DMS53 (cell line): ENCODE measurements around the gene COL8A1.
"Not testable (repeated sequence)": the region's sequence is repeated elsewhere in the genome, so short reads cannot be mapped to it uniquely, and the experiment has no call there.

Source experiments
- DNase-seq: peaks from one replicate; lab custom pipeline; 2025; lab: John Stamatoyannopoulos, UW

COL8A1 gene

DNA sequence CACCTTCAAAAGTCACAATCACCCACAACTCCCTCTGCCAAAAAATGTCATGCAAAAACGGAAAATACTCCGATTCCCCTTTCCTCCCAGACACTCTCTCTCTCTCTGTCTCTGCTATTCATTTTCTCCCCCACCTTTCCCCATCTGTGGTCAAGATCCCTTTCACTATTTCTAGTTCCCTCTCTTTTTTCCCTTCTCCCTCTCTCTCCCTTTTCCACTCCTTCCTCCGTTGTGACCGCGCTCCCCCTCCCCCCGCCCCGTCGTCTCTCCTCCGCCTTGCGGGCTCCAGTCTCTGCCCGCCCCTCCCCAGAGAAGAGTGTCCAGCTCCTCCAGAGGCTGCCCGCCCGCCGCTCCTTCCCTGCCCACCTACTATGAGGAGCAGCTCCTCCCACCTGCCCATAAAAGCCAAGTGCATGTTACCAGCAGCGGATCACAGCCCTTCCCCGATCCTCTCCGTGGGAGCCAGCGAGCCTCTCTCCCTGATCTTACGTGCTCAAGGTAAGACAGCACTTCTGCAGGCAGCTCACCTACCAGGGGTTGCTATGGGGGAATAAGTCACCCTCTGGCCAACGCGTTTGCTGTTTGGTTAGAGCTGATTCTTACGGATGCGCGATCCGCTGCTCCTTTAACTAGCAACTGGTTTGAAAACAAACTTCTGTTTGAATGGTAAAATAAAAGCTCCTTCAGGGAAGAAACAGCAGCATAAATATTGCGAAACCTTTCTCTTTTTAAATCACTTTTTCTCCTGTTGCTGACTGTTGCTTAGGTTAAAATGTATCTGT is at the start of gene COL8A1:
COL8A1 (plus strand) TSS at position 428 of the 782 bp plus-strand sequence. CDS start 152,089 bp downstream, outside the sequence.
- DNase-seq = peak; percentile 55

DNA sequence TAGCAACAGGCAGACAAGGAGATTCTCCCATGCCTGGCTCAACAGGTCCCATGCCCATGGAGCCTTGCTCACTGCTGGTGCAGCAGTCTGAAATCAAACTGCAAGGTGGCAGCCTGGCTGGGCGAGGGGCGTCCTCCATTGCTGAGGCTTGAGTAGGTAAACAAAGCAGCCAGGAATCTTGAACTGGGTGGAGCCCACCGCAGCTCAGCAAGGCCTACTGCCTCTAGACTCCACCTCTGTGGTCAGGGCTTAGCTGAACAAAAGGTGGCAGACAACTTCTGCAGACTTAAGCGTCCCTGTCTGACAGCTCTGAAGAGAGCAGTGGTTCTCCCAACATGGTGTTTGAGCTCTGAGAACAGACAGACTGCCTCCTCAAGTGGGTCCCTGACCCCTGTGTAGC is 49.2 kb upstream of the COL8A1 start:
- DNase-seq = not testable (repeated sequence)

DNA sequence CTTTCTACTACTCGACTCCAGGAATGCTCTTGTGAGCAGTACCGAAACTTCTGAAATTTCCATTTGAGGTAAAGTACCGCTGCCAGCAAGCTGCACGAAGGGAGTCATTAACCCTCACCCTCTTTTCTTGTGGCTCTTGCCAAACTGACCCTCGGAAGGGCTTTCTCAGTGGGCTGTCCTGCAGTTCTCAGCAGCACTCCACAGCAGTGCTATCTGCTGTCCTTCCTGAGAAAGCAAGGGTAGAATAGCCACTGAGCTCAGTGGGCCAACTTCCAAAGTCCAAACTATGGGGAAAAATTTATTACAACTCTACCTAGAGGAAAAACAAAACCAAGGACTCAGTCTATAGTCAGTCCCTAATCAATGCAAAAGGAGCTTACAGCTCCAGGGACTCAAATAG is 38.5 kb upstream of the COL8A1 start:
- no peak for DNase-seq

DNA sequence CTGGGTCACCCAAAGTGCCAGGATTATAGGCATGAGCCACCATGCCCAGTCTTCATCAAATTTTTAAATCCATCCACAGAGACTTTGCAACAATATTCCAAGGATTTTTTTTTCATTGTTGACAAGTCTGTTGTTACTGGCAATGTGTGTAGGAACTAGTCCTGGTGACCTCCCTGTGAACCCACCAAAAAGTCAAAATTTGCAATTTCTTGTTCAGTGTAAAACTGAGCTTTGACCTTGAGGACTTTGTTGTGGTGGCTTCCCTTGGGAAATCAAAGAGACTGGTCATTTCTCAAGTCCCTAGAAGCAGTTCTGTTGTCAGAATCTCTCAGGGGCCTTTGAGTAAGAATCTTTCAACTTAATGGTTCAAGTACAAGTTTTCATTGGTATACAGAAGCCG is 36.9 kb upstream of the COL8A1 start:
- no peak for DNase-seq

DNA sequence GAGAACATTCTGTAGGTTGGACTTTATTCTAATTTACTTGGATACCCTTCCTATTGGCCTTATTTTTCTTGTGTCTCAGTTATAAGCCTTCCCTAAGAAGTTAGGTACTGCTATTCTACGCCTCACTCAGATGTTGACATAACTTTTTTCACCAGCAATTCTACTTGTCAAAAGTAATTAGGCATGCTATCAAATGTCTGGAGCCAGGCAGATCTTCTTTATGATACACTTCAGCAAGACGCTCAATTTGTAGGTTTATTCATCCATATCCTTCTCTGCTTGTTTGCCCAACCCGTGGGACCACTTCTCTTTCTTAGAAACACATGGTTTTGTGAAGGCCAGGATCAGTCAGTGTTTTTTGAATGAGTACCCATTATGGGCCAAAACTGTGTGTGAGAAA is 36.2 kb upstream of the COL8A1 start:
- DNase-seq = no peak

DNA sequence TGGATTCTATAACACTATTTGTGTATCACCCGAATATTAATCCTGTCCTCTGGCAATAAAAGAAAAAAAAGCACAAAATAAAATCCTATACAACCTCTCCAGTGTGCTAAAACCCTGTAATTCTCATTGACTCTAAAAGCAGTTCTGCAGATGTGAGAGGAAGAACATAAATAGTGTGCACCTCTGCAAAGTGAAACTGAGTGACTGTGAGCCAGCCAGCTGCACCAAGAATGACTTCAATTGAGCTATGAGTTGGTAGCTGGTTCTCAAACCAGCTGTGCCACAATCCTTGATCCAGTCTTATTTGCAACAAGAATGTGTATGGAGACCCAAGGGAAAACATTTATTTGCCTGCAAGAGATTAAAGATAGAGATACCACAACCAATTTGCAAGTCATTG is 31.2 kb upstream of the COL8A1 start:
- no peak for DNase-seq

DNA sequence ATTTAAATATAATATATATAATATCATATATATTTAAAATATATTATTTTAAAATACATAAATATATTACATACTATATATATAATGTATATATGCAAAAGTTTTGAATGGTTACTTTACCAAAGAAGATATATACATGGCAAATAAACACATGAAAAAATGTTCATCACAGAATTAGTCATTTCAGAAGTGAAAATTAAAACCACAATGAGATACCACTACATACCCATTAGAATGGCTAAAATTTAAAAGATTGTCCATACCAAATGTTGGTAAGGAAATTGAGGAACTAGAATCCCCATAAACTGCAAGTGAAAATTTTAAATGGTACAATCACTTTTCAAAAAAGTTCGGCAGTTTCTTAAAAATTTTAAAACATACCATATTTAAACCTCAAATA is 23.6 kb upstream of the COL8A1 start:
- no peak for DNase-seq

DNA sequence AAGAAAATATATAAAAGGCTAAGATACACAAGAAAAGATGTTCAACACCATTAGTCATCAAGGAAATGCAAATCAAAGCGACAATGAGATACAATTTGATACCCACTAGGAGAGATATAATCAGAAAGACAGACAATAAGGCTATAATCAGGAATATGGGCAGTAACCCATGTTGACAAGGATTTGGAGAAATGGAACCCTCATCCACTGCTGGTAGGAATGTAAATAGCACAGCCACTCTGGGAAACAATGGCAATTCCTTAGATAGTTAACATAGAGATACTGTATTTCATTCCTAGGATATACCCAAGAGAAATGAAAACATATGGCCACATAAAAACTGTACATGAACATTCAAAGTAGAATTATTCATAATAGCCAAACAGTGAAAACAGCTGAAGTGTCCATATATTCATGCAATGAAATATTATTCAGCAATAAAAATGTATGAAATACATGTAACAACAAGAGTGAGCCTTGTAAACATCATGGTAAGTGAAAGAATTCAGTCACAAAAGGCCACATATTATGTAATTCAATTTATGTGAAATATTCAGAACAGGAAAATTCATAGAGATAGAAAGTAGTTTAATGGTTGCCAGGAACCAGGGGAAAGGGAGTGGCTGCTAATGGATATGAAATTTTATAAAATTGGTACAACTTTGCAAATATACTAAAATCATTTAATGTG is 18.2 kb upstream of the COL8A1 start:
- no peak for DNase-seq

DNA sequence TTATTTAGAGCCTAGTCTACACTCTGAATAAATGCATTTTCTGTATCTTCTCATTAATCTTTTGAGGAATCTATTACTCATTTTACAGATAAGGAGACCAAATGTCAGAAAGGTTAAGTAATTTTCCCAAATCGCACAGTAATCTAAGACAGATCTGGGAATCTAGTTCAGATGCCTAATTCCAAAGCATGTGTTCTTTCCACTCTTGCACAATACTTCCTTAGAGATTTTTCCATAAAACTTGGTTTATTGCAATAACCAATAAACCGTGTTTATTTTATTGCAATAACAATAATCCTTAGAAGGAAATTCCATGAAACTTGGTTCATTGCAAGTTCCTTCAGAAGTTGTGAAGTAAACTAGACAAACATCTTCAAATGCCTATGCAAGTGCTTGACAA is 17.4 kb upstream of the COL8A1 start:
- DNase-seq = no peak

DNA sequence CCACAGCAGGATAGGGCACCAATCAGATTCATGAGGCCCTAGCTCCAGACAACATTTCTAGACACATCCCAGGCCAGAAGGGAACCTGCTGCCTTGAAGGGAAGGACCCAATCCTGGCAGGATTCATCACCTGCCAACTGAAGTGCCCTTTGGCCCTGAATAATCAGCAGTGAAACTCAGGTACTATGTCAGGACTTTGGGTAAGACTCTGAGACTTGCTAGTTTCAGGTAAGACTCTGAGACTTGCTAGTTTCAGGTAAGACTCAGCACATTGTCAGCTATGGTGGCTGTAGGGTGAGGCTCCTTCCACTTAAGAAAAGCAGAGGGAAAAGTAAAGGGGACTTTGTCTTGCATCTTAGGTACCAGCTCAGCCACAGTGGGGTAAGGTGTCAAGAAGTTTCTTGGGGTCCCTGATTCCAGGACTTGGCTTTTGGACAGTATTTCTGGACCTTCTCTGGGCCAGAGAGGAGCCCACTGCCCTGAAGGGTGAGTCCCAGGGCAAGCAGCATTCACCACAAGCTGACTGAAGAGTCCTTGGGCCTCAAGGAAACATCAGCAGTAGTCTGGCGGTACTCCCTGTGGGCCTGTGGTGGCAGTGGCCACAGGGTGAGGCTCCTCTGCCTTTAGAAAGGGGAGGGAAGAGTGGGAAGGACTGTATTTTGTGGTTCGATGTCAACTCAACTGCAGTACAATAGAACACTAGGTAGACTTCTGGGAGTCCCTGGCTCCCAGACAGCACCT is 13.7 kb upstream of the COL8A1 start:
- DNase-seq = no peak

DNA sequence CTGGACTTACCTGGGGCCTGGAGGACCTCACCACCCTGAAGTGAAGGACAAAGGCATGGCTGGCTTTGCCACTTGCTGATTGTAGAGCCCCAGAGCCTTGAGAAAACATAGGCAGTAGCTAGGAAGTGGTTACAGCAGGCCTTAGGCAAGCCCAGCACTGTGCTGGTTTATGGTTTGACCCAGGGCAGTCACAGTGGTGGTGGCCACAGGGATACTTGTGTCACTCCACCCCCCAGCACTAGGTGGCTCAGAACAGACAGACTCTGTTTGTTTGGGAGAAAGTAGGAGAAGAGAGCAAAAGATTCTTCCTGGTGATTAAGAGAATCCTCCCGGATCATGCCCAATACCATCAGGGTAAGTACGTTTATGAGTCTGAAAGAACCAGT is 13.2 kb upstream of the COL8A1 start:
- DNase-seq = no peak

DNA sequence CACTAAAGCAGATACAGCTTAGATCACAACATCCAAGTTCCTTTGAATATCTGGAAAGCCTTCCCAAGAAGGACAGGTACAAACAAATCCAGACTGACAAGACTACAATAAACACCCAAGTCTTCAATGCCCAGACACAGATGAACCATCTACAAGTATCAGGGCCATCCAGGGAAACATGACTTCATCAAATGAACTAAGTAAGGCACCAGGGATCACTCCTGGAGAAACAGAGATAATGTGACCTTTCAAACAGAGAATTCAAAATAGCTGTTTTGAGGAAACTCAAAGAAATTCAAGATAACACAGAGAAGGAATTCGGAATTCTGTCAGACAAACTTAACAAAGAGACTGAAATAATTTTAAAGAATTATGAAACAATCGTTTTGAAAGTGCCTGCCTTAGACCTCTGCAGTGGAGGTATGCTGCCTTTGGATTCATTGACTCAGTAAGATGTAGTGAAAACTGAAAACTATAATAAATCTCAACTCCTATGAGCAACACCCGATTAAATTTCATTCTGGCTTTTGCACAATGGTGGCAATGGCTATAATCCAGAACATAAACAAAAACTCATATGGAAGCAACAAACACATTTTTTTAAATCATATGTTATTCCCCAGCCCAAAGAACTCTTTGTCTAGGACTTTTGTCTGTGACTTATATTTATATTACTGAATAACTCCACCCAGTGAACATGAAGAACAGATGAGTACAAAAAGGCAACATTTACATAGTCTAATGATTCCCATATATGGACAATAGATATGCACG is 12.6 kb upstream of the COL8A1 start:
- no peak for DNase-seq

DNA sequence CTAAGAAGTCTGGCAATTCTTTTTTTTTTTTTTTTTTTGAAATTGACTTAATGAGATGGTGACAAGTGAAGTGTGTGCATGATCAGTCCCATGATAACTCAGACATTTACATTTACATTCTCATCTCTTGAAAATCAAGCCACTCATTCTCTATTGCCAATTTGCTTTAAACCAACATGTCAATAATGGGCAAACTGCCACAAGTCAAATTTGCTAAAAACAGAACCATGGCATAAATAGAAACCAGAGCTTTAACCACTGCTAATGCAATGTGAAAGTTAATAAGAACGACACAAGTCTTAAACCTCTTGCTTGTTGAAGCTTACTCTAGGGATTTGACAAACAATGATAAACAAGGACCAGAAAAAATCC is 12.0 kb upstream of the COL8A1 start:
- DNase-seq = peak; percentile 15

DNA sequence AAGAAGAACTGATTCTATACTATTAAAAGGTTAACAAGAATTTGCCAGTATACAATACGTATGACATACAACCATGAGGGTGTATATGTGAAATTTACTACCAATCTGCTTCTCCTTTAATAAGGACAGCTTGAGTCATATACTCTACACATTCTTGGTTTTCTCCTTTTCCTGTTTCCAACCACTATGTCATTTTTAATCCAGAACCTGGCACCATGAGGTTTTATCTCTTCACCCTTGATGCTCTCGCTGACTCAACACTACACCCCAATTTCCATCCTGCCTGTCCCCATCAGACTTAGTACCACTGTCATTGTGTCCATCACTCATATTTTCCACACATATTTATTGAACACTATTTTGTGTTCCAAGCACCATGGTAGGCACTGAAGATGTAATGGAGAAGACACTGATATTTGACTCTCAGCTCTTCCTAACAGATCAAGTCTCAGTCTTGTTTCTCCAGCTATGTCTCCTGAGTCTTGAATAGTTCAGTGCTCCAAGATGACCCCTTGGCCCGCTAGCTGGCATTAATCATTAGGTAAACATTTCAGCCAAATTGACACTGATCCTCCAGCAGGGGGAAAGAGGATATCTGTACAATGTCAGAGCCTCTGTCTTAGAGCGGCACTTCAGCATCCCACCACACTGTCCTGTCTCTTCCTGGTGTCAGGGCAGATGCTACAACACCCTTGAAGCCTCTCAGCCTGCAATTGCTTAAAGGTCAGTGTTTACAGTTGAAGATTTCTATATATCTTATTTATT is 11.2 kb upstream of the COL8A1 start:
- DNase-seq = peak; percentile 54

DNA sequence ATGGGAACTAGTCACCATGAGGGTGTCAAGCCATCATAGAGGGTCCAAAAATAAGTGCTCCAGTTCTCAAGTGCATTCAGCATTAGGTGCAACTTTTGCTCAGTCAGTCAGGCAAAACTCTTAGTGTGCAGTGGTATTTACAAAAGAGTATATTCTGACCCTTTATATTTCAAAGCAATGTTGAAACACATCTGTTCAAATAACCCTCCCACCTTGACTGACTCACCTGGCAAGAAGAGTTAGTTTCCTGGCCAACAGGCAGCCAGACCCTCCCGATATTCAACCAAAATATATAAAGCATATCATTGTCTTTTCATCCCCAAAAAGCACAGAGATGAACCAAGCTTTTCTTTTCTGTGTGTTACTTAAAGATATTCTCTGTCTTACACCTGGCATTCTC is 7.6 kb upstream of the COL8A1 start:
- peak; percentile 80 for DNase-seq

DNA sequence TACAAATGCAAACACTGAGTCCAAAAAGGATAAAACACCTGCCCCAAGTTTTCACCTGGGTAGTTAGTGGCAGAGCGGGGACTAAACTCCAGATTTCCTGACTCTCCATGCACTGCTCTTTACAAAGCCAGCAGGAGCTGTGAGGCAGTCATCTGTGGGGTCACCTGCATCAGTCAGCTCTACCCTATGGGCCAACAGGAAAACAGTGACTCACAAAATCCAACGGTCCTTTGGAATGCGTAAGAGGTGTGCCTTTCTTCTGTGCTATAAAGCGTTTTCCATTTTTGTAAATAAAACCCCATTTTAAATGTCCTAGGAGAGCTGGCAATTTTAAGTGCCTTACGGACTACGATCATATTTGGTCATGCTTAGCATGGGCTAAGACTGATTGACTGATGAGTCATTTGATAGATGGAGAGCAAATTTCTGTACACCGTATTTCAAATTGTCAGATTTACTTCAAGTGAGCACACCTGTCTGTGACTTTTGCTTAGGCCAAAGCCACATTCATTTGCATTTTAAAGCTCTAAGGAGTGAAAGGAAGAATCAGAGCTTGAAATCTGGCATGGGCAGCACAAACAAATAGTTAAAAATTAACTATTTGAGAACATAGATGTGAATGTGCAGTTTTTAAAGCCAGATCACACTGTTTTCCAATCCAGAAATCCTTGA is 4.4 kb upstream of the COL8A1 start:
- peak; percentile 72 for DNase-seq

DNA sequence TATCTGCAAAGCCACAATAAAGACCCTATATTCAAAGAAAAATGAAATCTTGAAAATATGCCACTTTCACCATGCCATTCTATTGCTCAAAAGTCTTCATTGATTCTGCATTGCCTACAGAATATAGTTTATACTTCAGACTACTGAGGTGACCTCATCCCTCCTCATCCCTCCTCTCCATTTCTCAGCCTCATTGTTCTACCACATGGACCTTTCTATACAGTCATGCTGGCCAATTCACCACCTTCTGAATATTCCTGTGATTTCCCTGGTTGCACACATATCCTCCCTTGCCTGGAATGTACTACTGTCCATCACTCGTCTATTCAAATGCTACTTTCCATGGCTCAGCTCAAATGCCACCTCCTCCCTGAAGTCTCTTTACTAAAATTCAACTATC is 3.5 kb upstream of the COL8A1 start:
- DNase-seq = peak; percentile 43

DNA sequence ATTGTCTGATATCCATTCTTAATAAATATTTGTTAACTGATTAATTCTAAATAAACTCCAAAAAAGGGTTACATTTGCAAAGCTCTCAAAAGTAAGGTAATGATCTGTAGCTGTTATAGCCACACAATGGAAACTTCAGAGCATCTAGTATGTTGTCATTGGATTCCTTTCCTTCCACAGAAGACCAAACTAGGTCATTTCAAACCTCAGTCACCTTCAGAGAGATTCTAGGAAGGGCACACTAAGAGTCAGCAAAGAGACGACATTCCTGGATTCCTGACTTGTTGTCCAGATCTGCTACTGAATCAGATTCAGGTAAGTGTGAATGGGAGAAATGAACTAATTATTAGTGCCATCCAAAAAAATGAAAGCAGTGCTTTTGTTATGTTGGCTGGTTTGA is 3.0 kb upstream of the COL8A1 start:
- DNase-seq = no peak

DNA sequence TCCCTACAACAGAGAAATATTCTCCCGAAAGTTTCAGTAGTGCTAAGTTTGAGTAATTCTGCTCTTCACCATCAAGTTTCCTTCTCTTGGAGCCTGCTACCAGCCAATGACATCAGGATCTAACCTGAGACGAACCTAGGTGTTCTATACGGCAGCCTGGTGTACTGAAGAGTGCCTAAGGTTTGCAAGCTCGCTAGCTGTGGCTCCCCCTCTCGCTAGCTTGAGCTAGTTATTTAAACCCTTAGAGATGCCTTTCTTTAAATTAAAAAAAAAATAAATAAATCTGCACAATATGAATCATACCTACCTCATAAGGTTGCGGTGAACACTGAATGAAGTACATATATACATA is 1.4 kb upstream of the COL8A1 start:
- peak; percentile 55 for DNase-seq

DNA sequence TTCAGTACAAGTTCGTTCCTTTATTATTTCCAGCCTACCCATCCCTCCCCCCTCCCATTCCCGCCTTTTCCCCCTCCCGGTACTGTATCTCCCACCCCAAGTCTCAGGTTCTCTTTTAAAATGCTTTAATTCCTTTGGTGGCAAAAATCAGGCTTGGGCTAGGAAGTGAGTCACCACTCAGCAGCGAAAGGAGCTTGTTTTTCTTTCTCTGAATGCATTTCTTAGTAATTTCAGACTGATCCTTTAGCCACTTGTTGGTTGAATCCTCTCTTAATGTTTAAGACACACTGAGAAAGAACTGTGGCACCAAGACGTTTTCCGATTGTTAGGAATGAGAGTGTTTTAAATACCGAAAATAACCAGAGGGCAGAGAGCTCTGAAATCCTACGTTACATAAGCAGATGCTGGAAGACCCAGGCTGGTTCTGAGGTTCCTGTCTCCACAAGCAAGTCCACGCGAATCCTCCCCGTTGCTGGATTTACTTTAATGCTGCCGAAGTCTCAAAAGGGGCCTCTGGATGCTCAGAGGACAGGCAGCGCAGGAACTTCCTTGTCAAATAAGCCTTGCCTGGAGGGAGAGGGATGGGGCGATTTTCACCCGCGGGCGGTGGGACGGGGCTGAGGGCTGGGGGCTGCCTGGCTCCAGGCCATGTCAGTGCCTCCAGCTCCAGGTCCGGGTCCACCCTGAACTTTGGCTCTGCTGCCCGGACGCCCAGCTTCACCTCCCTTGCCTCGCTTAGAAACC is 854 bp upstream of the COL8A1 start:
- DNase-seq = peak; percentile 49
